ENCODE measurements around the gene SLC35F1. TPM values are rescaled to one million over a fixed set of nuclear protein-coding genes. Genes with fewer than 3 reads are reported as not detected.
A peak's percentile ranks its signal among the peaks of the same experiment; 100 is the strongest.

The SLC35F1 gene
- total and polyA plus RNA-seq, 5 donors = 1.0 to 2.4 (median 2.0) TPM

DNA sequence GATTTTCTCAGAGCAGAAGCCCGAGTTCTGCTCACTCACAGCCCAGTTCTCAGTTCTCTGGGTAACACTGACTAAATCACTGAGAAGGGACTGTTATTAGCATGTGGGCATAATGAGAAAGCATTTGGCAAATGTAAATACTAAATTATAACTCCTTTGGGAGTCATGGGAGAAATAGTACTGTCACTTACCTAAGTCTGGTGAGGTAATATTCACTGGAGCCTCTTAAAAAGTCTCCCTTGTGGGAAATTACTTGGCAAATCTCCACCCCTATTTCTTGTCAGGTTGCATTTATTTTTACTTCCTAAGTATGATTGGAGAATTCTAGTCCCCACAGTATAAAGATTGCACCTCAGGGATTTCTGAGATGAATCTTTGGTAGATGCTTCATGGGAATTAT lies 254.3 kb downstream of the SLC35F1 start:
- H3K9me3 ChIP-seq (ENCODE audit: control insufficient read depth, low read length) = no peaks in the 10 kb centered on the region
- H3K27ac ChIP-seq (ENCODE audit: low read length) = no peak overlapping the region
- WGBS = 79% methylated on average over 1 of the region's 1 CpG
- H3K27me3 ChIP-seq (ENCODE audit: control insufficient read depth, insufficient read depth) = no peaks in the 10 kb centered on the region
- peaks cover 2% of the 10 kb centered on the region for H3K4me1 ChIP-seq (ENCODE audit: control insufficient read depth, insufficient read depth, low read length)
- no peak overlapping the region for H3K4me3 ChIP-seq (ENCODE audit: low read length)
- DNase-seq = no peak
- no peak for ATAC-seq
- intact Hi-C loops (cut with DNase I) = no loop called here

DNA sequence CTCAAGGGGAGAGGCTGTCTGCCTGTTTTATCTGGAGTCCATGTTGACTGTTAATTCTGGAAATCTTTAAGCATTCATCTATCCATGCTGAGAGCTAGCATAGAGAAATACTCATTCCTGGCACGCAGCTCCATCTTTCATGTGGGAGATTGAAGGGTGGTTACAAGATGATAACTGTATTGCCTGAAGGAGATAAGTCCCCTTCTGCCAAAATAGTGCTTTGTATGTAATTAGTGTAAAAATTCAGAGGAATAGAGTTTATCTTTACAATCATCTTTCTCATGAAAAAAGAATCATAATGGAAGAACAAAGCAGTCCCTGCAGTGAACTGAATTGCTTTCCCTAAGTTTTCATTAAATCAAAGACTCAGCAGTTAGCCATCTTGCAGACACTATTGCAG lies 256.5 kb downstream of the SLC35F1 start:
- intact Hi-C loops (cut with DNase I) = no loop called here
- H3K4me3 ChIP-seq (ENCODE audit: low read length) = no peak overlapping the region
- no peak for DNase-seq
- H3K4me1 ChIP-seq (ENCODE audit: control insufficient read depth, insufficient read depth, low read length) = peaks cover 2% of the 10 kb centered on the region
- H3K9me3 ChIP-seq (ENCODE audit: control insufficient read depth, low read length) = no peaks in the 10 kb centered on the region
- H3K27me3 ChIP-seq (ENCODE audit: control insufficient read depth, insufficient read depth) = no peaks in the 10 kb centered on the region
- ATAC-seq = no peak
- WGBS = 35% methylated on average over 1 of the region's 1 CpG
- H3K27ac ChIP-seq (ENCODE audit: low read length) = no peak overlapping the region

DNA sequence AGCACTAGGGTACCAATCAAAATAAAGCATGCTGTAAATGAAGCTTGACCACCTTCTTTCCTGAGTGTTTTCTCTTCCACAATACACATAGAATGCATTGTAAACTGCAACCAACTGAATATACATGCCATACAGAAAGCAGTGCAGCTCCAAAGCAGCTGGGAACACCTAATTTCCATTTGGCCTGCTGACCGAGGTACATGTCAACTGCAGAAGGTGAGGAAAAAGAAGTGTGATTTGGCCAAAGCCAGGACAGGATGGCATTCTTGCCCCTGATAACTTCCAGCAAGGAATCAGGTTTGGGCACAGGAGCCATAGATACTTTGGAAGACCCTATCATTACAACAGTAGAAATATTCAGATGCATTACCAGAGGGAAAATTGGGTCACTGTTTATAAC lies 258.4 kb downstream of the SLC35F1 start:
- no peak overlapping the region for H3K27ac ChIP-seq (ENCODE audit: low read length)
- no peaks in the 10 kb centered on the region for H3K9me3 ChIP-seq (ENCODE audit: control insufficient read depth, low read length)
- 75% methylated on average over 1 of the region's 1 CpG for WGBS
- DNase-seq (no peak), ATAC-seq (no peak)
- peaks cover 2% of the 10 kb centered on the region for H3K4me1 ChIP-seq (ENCODE audit: control insufficient read depth, insufficient read depth, low read length)
- intact Hi-C loops (cut with DNase I) = no loop called here
- H3K27me3 ChIP-seq (ENCODE audit: control insufficient read depth, insufficient read depth) = no peaks in the 10 kb centered on the region
- H3K4me3 ChIP-seq (ENCODE audit: low read length) = no peak overlapping the region

DNA sequence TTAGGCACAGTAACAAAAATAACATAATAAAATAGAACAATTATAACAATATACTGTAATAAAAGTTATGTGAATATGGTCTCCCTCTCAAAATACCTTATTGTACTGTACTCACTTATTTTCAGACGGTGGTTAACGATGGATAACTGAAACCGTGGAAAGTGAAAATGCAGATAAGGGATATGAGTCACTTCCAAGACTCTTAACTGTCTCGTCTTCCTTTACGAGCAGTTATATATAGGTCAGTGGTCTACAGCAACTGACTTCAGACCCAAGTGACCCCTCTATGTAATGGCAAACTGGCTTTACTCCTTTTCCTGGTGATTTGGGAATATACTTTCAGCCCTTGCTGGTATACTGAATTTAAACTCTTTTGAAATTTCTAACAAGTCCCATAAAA lies 261.4 kb downstream of the SLC35F1 start:
- intact Hi-C loops (cut with DNase I) = no loop called here
- no peak for ATAC-seq
- no peak overlapping the region for H3K27ac ChIP-seq (ENCODE audit: low read length)

DNA sequence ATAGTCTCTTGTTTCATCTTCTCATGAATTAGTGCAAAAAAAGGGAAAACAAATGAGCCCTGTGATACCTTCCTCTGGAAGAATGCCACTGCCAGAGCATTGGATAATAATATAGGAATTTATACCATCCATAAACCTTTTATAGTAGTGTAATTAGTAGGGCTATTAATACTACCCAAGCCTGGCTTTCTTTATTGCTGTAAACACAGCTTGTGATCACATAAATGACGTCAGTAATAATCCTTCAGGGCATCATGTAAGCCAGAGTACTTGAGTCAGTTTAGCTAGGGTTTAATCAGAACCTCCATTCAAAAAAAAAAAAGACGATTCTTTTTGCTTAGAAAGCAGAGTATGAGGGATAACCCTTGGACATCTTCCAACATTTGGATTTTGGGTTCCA lies 264.8 kb downstream of the SLC35F1 start:
- Histone ChIP-seq H3K9me3 (ENCODE audit: control insufficient read depth, low read length) (no peaks in the 10 kb centered on the region), H3K4me3 (ENCODE audit: low read length) (no peak overlapping the region), H3K27me3 (ENCODE audit: control insufficient read depth, insufficient read depth) (no peaks in the 10 kb centered on the region), H3K27ac (ENCODE audit: low read length) (no peak overlapping the region), H3K4me1 (ENCODE audit: control insufficient read depth, insufficient read depth, low read length) (no peaks in the 10 kb centered on the region)
- DNase-seq (no peak), ATAC-seq (no peak)
- intact Hi-C loops (cut with DNase I) = no loop called here
- 63% methylated on average over 2 of the region's 2 CpGs for WGBS

More for the DNA sequence above, 261.4 kb downstream of the SLC35F1 start:
- no peak for DNase-seq
- Histone ChIP-seq H3K9me3 (ENCODE audit: control insufficient read depth, low read length) (no peaks in the 10 kb centered on the region), H3K4me3 (ENCODE audit: low read length) (no peak overlapping the region), H3K4me1 (ENCODE audit: control insufficient read depth, insufficient read depth, low read length) (peaks cover 2% of the 10 kb centered on the region), H3K27me3 (ENCODE audit: control insufficient read depth, insufficient read depth) (no peaks in the 10 kb centered on the region)
- 27% methylated on average over 5 of the region's 5 CpGs for WGBS

DNA sequence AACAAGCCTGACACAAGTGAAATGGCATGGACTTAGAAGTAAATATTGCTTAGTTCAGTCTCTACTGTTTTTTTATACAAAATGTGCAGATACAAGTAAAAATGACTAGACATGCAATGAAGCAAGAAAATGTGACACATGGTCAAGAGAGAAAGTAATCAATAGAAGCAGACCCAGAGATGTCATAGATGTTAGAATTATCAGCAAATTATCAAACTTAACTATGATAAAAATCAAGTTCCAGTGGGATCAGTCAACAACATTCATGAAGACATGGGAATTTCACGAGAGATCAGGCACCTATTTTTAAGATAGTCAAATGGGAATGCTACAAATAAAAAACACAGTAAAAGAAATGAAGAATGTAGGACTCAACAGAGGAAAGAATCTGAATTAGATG lies 267.0 kb downstream of the SLC35F1 start:
- WGBS = 72% methylated on average over 1 of the region's 1 CpG
- Histone ChIP-seq H3K4me1 (ENCODE audit: control insufficient read depth, insufficient read depth, low read length) (no peaks in the 10 kb centered on the region), H3K9me3 (ENCODE audit: control insufficient read depth, low read length) (no peaks in the 10 kb centered on the region), H3K4me3 (ENCODE audit: low read length) (no peak overlapping the region), H3K27ac (ENCODE audit: low read length) (no peak overlapping the region), H3K27me3 (ENCODE audit: control insufficient read depth, insufficient read depth) (no peaks in the 10 kb centered on the region)
- no peak for DNase-seq
- intact Hi-C loops (cut with DNase I) = no loop called here
- ATAC-seq = no peak

DNA sequence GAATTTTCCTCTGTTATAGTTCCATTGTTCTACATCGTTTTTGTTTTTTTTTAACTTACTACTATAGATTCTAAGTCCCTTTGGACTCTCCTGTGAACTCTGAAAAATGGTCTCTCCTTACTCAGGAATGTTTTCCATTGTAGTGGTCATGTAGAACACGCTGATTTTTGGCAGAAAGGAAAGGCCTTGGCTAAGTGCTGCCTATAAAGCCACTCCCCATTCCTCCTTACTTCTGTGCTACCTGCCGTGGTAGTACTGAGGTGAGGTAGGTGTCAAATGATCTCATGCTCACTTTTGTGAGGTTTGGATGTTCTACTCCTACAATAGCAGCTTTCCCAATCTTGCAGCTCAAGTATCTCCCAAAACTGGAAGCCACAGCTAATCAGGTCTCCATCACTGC lies 270.7 kb downstream of the SLC35F1 start:
- no peak overlapping the region for H3K4me3 ChIP-seq (ENCODE audit: low read length)
- no peaks in the 10 kb centered on the region for H3K27me3 ChIP-seq (ENCODE audit: control insufficient read depth, insufficient read depth)
- intact Hi-C loops (cut with DNase I) = no loop called here
- H3K4me1 ChIP-seq (ENCODE audit: control insufficient read depth, insufficient read depth, low read length) = no peaks in the 10 kb centered on the region
- ATAC-seq (no peak), DNase-seq (no peak)
- no peak overlapping the region for H3K27ac ChIP-seq (ENCODE audit: low read length)
- 57% methylated on average over 3 of the region's 3 CpGs for WGBS
- no peaks in the 10 kb centered on the region for H3K9me3 ChIP-seq (ENCODE audit: control insufficient read depth, low read length)

DNA sequence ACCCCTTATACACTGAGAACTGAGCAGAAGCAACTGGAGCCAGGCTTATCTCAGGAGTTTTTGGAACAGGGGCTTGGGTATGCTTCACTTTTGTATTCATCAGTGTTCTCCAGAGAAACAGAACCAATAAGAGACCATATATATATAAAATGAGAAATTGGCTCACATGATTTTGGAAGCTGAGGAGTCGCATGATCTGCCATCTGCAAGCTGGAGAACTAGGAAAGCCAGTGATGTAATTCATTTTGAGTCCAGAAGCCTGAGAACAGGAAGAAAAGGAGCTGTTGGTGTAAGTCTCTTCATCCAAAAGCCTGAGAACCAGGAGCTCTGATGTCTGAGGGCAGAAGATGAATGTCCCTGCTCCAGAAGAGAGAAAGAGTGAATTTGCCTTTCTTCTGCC lies 272.0 kb downstream of the SLC35F1 start:
- no peak for DNase-seq
- no peak for ATAC-seq
- no peaks in the 10 kb centered on the region for H3K27me3 ChIP-seq (ENCODE audit: control insufficient read depth, insufficient read depth)
- no peaks in the 10 kb centered on the region for H3K9me3 ChIP-seq (ENCODE audit: control insufficient read depth, low read length)
- WGBS = 68% methylated on average over 1 of the region's 1 CpG
- intact Hi-C loops (cut with DNase I) = no loop called here
- peaks cover 1% of the 10 kb centered on the region for H3K4me1 ChIP-seq (ENCODE audit: control insufficient read depth, insufficient read depth, low read length)
- H3K4me3 ChIP-seq (ENCODE audit: low read length) = no peak overlapping the region
- no peak overlapping the region for H3K27ac ChIP-seq (ENCODE audit: low read length)

DNA sequence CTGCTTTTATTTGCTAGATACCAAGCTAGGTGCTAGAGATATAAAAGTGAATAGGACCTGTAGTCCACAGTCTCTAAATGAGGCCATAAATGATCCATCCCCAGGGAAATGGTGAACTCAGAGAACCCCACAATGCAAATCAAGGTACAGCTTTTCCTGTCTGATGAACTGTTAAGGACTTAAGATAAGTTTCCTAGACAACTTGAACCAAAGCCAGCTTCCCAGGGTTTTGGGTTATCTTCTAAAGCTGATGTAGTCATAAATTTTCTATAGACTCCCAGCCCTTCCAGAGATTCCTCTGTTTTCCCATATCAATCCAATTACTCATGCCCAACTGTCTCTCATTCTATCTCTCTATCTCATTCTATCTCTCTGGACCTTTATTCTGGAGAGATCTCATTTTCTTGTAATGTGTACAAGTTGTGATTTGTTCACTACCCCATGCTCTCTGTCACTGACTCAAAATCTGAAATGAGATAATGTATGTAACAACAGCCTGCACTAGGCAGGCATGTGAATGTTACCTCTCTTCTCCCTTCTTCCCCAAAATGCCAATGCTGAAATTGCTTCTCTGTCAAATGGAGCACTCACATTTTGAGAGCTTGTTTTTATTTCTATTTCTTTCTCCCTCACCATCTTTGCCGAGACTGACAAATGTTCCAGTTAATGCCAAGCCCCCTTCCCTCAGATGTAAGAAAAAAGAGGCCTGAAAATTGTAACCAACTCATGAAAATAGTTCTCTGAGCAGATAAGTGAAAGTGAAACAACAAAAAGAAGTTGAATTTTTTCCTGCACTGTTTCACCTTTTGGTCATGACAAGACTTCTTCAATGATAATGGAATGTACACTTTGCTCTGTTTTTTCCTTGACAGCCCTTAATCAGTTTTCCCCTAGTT lies 279.9 kb downstream of the SLC35F1 start:
- no peak for DNase-seq

DNA sequence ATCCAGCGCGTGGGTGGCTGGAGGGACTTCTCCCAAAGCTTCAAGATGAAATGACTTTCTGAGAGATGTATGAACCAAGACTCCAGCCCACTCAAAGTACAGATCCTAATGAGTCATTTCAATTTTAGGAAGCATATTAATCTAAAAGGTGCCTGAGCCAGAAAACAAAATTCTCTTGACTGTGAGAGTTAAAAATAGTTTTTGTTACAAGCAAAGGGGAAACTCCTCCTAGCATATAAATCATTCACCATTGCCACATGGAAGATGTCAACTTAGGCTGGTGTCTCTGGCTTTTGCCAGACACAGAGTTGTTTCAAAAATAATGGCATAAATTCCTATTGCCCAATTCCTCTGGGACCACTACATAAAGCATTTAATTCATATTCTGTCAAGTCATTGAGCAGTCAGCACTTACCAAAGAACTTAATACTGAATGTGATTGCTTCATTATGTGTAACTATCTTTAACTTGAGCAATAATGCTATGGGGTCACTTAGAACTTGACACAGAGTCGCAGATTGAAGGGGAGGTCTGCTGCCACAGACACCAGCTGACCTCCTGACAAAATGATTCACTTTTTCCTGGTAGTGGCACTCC lies 280.6 kb downstream of the SLC35F1 start:
- intact Hi-C loops (cut with DNase I) = no loop called here
- DNase-seq = peak in 1 of 3 donors; percentile 23
- Histone ChIP-seq H3K4me1 (ENCODE audit: control insufficient read depth, insufficient read depth, low read length) (peaks cover 9% of the 10 kb centered on the region), H3K9me3 (ENCODE audit: control insufficient read depth, low read length) (no peaks in the 10 kb centered on the region), H3K4me3 (ENCODE audit: low read length) (no peak overlapping the region), H3K27me3 (ENCODE audit: control insufficient read depth, insufficient read depth) (no peaks in the 10 kb centered on the region), H3K27ac (ENCODE audit: low read length) (peak overlapping the region; percentile 57)
- peak; percentile 57 to 85 for ATAC-seq
- WGBS = 30% methylated on average over 3 of the region's 3 CpGs

More for the DNA sequence above, 279.9 kb downstream of the SLC35F1 start:
- H3K4me3 ChIP-seq (ENCODE audit: low read length) = no peak overlapping the region
- ATAC-seq = no peak
- H3K9me3 ChIP-seq (ENCODE audit: control insufficient read depth, low read length) = no peaks in the 10 kb centered on the region
- H3K27ac ChIP-seq (ENCODE audit: low read length) = peak overlapping the region; percentile 57
- WGBS = 23% methylated on average over 1 of the region's 1 CpG
- intact Hi-C loops (cut with DNase I) = no loop called here
- peaks cover 9% of the 10 kb centered on the region for H3K4me1 ChIP-seq (ENCODE audit: control insufficient read depth, insufficient read depth, low read length)
- no peaks in the 10 kb centered on the region for H3K27me3 ChIP-seq (ENCODE audit: control insufficient read depth, insufficient read depth)

DNA sequence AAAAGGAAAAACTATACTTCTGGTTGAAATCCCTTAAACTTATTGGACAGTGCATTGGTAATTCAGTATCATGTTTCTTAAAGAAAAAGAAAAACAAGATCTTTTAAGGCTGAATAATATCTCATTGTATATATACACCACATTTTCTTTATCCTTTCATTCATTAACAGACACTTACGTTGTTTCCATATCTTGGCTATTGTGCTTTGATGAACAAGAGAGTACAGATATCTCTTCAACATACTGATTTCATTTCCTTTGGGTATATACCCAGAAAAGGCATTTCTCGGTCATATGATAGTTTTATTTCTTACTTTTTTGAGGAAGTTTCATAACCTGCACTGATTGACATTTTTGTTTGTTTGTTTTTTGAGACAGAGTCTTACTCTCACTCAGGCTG lies 281.5 kb downstream of the SLC35F1 start:
- no peak overlapping the region for H3K4me3 ChIP-seq (ENCODE audit: low read length)
- ATAC-seq = no peak
- H3K27me3 ChIP-seq (ENCODE audit: control insufficient read depth, insufficient read depth) = no peaks in the 10 kb centered on the region
- H3K27ac ChIP-seq (ENCODE audit: low read length) = no peak overlapping the region
- DNase-seq = no peak
- H3K9me3 ChIP-seq (ENCODE audit: control insufficient read depth, low read length) = no peaks in the 10 kb centered on the region
- intact Hi-C loops (cut with DNase I) = no loop called here
- H3K4me1 ChIP-seq (ENCODE audit: control insufficient read depth, insufficient read depth, low read length) = peaks cover 9% of the 10 kb centered on the region
- 70% methylated on average over 2 of the region's 2 CpGs for WGBS
